Measurements from ENCODE around the gene GPC6. TPM values are rescaled to one million over a fixed set of nuclear protein-coding genes. Genes with fewer than 3 reads are reported as not detected.

The GPC6 gene
- polyA plus RNA-seq, 1 of the 3 experiments (the other 2 are of a cell fraction) = 6.7 TPM

DNA sequence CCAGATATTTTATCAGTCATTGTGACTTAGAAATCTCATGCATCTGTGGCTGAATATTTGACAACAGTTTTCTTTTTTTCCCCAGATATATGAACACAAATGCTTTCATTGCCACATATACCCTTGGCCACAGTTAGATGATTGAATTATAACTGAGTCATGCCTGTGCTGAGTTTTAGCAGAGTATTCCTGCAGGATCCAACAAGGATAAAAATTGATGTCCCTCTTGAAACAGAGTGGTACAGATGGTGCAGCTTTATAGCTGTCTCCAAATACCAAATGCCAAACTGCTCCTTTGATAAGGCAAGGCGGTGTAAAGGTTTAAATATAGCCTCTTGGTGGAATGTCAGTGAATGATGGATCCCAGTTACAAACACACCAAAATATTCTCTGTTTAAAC, 428.5 kb downstream of the GPC6 start:
- Histone ChIP-seq H3K4me2 (no peak overlapping the region), H3K4me3 (ENCODE audit: low read depth in 2 of 2, low read length in 1 of 2) (no peak overlapping the region), H3K27ac (ENCODE audit: low read depth in 2 of 2, low read length in 1 of 2) (no peak overlapping the region), H3K79me2 (ENCODE audit: insufficient read depth) (no peaks in the 10 kb centered on the region), H3K9me3 (no peaks in the 10 kb centered on the region; the same call in 1 of the 2 replicates), H4K20me1 (ENCODE audit: insufficient read depth) (no peaks in the 10 kb centered on the region), H2AFZ (ENCODE audit: low read depth) (no peak overlapping the region), H3F3A (replicated peaks; ENCODE audit: insufficient read depth) (no peaks in the 10 kb centered on the region), H3K27me3 (ENCODE audit: insufficient read depth) (no peaks in the 10 kb centered on the region), H3K9ac (no peak overlapping the region), H3K36me3 (replicated peaks in 1 of 2; ENCODE audit: control insufficient read depth in 1 of 2, insufficient read depth in 2 of 2, low read length in 1 of 2) (no peaks in the 10 kb centered on the region), H3K9me2 (no peaks in the 10 kb centered on the region), H3K4me1 (ENCODE audit: control insufficient read depth in 1 of 2, insufficient read depth in 2 of 2, low read depth in 1 of 2, low read length in 1 of 2) (peaks cover 0 to 4% of the 10 kb centered on the region in 2 experiments; a peak in 1 of 4 replicates)
- no peak for DNase-seq
- CTCF ChIA-PET = no interaction called here
- TF ChIP-seq GABPA (IDR thresholded peaks at IDR 0.05; ENCODE audit: low read depth) (no peak), TCF12 (IDR thresholded peaks at IDR 0.05) (no peak), NRF1 (IDR thresholded peaks at IDR 0.05; ENCODE audit: low read depth, low read length) (no peak), TAF1 (IDR thresholded peaks at IDR 0.05; ENCODE audit: borderline replicate concordance, low read depth, low read length) (no peak), SMC3 (IDR thresholded peaks at IDR 0.05; ENCODE audit: low read depth, low read length) (no peak), RAD21 (IDR thresholded peaks at IDR 0.05; ENCODE audit: low read length) (no peak), FOXJ3 (CRISPR knock-in tag; IDR thresholded peaks at IDR 0.05) (no peak), SIN3A (IDR thresholded peaks at IDR 0.05; ENCODE audit: borderline replicate concordance, low read depth, low read length) (no peak), EP300 (IDR thresholded peaks at IDR 0.05; ENCODE audit: borderline replicate concordance in 1 of 2, low read depth in 1 of 2, low read length in 1 of 2) (no peak)
- TF ChIP-seq, protein P1, sequence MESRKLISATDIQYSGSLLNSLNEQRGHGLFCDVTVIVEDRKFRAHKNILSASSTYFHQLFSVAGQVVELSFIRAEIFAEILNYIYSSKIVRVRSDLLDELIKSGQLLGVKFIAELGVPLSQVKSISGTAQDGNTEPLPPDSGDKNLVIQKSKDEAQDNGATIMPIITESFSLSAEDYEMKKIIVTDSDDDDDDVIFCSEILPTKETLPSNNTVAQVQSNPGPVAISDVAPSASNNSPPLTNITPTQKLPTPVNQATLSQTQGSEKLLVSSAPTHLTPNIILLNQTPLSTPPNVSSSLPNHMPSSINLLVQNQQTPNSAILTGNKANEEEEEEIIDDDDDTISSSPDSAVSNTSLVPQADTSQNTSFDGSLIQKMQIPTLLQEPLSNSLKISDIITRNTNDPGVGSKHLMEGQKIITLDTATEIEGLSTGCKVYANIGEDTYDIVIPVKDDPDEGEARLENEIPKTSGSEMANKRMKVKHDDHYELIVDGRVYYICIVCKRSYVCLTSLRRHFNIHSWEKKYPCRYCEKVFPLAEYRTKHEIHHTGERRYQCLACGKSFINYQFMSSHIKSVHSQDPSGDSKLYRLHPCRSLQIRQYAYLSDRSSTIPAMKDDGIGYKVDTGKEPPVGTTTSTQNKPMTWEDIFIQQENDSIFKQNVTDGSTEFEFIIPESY (IDR thresholded peaks at IDR 0.05; ENCODE audit: borderline replicate concordance, low read depth) = no peak
- TF ChIP-seq, protein P2, sequence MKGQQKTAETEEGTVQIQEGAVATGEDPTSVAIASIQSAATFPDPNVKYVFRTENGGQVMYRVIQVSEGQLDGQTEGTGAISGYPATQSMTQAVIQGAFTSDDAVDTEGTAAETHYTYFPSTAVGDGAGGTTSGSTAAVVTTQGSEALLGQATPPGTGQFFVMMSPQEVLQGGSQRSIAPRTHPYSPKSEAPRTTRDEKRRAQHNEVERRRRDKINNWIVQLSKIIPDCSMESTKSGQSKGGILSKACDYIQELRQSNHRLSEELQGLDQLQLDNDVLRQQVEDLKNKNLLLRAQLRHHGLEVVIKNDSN (IDR thresholded peaks at IDR 0.05; ENCODE audit: borderline replicate concordance, low read depth) = no peak
- TF ChIP-seq, protein P3, sequence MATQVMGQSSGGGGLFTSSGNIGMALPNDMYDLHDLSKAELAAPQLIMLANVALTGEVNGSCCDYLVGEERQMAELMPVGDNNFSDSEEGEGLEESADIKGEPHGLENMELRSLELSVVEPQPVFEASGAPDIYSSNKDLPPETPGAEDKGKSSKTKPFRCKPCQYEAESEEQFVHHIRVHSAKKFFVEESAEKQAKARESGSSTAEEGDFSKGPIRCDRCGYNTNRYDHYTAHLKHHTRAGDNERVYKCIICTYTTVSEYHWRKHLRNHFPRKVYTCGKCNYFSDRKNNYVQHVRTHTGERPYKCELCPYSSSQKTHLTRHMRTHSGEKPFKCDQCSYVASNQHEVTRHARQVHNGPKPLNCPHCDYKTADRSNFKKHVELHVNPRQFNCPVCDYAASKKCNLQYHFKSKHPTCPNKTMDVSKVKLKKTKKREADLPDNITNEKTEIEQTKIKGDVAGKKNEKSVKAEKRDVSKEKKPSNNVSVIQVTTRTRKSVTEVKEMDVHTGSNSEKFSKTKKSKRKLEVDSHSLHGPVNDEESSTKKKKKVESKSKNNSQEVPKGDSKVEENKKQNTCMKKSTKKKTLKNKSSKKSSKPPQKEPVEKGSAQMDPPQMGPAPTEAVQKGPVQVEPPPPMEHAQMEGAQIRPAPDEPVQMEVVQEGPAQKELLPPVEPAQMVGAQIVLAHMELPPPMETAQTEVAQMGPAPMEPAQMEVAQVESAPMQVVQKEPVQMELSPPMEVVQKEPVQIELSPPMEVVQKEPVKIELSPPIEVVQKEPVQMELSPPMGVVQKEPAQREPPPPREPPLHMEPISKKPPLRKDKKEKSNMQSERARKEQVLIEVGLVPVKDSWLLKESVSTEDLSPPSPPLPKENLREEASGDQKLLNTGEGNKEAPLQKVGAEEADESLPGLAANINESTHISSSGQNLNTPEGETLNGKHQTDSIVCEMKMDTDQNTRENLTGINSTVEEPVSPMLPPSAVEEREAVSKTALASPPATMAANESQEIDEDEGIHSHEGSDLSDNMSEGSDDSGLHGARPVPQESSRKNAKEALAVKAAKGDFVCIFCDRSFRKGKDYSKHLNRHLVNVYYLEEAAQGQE (IDR thresholded peaks at IDR 0.05; ENCODE audit: low read depth, low read length) = no peak
- TF ChIP-seq, protein P4, sequence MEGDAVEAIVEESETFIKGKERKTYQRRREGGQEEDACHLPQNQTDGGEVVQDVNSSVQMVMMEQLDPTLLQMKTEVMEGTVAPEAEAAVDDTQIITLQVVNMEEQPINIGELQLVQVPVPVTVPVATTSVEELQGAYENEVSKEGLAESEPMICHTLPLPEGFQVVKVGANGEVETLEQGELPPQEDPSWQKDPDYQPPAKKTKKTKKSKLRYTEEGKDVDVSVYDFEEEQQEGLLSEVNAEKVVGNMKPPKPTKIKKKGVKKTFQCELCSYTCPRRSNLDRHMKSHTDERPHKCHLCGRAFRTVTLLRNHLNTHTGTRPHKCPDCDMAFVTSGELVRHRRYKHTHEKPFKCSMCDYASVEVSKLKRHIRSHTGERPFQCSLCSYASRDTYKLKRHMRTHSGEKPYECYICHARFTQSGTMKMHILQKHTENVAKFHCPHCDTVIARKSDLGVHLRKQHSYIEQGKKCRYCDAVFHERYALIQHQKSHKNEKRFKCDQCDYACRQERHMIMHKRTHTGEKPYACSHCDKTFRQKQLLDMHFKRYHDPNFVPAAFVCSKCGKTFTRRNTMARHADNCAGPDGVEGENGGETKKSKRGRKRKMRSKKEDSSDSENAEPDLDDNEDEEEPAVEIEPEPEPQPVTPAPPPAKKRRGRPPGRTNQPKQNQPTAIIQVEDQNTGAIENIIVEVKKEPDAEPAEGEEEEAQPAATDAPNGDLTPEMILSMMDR (IDR thresholded peaks at IDR 0.05) = no peak
- TF ChIP-seq, protein P5, sequence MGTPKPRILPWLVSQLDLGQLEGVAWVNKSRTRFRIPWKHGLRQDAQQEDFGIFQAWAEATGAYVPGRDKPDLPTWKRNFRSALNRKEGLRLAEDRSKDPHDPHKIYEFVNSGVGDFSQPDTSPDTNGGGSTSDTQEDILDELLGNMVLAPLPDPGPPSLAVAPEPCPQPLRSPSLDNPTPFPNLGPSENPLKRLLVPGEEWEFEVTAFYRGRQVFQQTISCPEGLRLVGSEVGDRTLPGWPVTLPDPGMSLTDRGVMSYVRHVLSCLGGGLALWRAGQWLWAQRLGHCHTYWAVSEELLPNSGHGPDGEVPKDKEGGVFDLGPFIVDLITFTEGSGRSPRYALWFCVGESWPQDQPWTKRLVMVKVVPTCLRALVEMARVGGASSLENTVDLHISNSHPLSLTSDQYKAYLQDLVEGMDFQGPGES (IDR thresholded peaks at IDR 0.05; ENCODE audit: low read depth, low read length) = no peak
- TF ChIP-seq, protein P6, sequence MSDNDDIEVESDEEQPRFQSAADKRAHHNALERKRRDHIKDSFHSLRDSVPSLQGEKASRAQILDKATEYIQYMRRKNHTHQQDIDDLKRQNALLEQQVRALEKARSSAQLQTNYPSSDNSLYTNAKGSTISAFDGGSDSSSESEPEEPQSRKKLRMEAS (IDR thresholded peaks at IDR 0.05; ENCODE audit: low read depth) = no peak
- WGBS (ENCODE audit: low lambda C conversion rate) = 67% methylated on average over 1 of the region's 1 CpG
- POLR2A ChIA-PET = no interaction called here
